Heart right ventricle (tissue), 16 donors: ENCODE measurements around the gene AGAP1. TPM values are rescaled to one million over a fixed set of nuclear protein-coding genes. Genes with fewer than 3 reads are reported as not detected.

Source experiments
- ATAC-seq, 8 donors: fragments of 200-7000 bp; cut with Tn5 transposase; one replicate each; pipeline ENCODE4 v1.9.1; 2020; ENCODE audit warnings: mild to moderate bottlenecking in 8 of 8, moderate library complexity in 8 of 8, moderate number of reproducible peaks in 1 of 8
- DNase-seq, 2 donors: peaks; one replicate each; pipeline ENCODE4 v3.0.0-alpha.2; 2020
- H3K27ac ChIP-seq, 10 donors: fragments of 200-600 bp; sonication (generic) in 2 of 10; one replicate each; pipeline versions ENCODE4 v1.5.0 to v1.8.0; 2020 to 2022; ENCODE audit warnings: mild to moderate bottlenecking in 3 of 10
- H3K27me3 ChIP-seq, 7 donors: fragments of 200-600 bp; one replicate each; pipeline ENCODE4 v1.8.0; 2021 to 2022; ENCODE audit warnings: mild to moderate bottlenecking in 2 of 7
- H3K36me3 ChIP-seq, 9 donors: fragments of 200-600 bp; sonication (generic) in 1 of 9; one replicate each; pipeline versions ENCODE4 v1.5.0 to v1.8.0; 2020 to 2022; ENCODE audit warnings: mild to moderate bottlenecking in 2 of 9
- H3K4me1 ChIP-seq, 9 donors: fragments of 200-600 bp; sonication (generic) in 1 of 9; one replicate each; pipeline versions ENCODE4 v1.5.0 to v1.8.0; 2020 to 2022; ENCODE audit warnings: mild to moderate bottlenecking in 4 of 9
- H3K4me3 ChIP-seq, 10 donors: fragments of 200-600 bp; sonication (generic) in 2 of 10; one replicate each; pipeline versions ENCODE4 v1.5.0 to v1.8.0; 2020 to 2022; ENCODE audit warnings: mild to moderate bottlenecking in 7 of 10, moderate library complexity in 2 of 10
- H3K9me3 ChIP-seq, 11 donors: fragments of 200-600 bp in 10 of 11; sonication (generic) in 2 of 11; one replicate each; pipeline versions ENCODE4 v1.5.0 to v1.8.0; 2013 to 2022; ENCODE audit warnings: mild to moderate bottlenecking in 2 of 11, control low read depth in 1 of 11, moderate library complexity in 1 of 11
- WGBS, 2 donors: extraction: QIAGEN DNeasy Blood & Tissue Kit; methylation state at CpG; one replicate each; pipeline ENCODE4 v1.1.7; 2013; ENCODE audit warnings: inconsistent platforms in 1 of 2; 5-methylcytosine and 5-hydroxymethylcytosine counted together
- intact Hi-C, 10 donors: fragments of 100-400 bp; cut with DNase I; formaldehyde crosslinking; loops; one replicate each; pipeline versions ENCODE4 v1.11.1 to v1.14.2; 2022
- polyA plus RNA-seq, 2 donors: library from polyadenylated mRNA; stranded (reverse); fragments of 200-250 nt; gene quantifications; one replicate each; pipeline ENCODE4 v1.2.3, GENCODE V29; 2013
- total RNA-seq, 10 donors: library from RNA; stranded (reverse); fragmentation: NEBNext Ultra II Directional in 3 of 10; extraction: Animal tissue kit (Norgen Biotek cat#: 25700) in 3 of 10; gene quantifications; one replicate each; pipeline versions ENCODE4 v1.2.1 to v1.2.4, GENCODE V29; 2021 to 2023
- TF ChIP-seq, protein P1 (sequence below), 9 donors: fragments of 200-600 bp; sonication (generic) in 2 of 9; IDR thresholded peaks; one replicate each; pipeline versions ENCODE4 v1.5.0 to v1.8.0; 2021 to 2022; ENCODE audit warnings: antibody characterized with exemption in 9 of 9, mild to moderate bottlenecking in 5 of 9, moderate library complexity in 1 of 9
- donor health status: Arrhythmogenic right ventricular cardiomyopathy.
- donor health status: ischemic (EF 13 %, LVEDD 7.1; RV severe dilation, severe dysfunction).
- donor health status: healthy with polysubstance abuse.
- donor health status: DM: no; HTN: yes; CAD: no.
- donor health status: DM: no; HTN: no; CAD: no.
- donor health status: ischemic (EF 25% LVEDD 6.9; RV normal size, moderate dysfunction).
- donor health status: ischemic (EF 25% LVEDD 5.7; RV mildly dilated, moderate dysfunction).
- donor health status: healthy.
- donor health status: DM: yes; HTN: yes; CAD: no.
- donor health status: Ischemic cardiomyopathy.
- donor health status: ischemic (EF 35%, LVEDD 5.7; RV mildly dilated, moderate dysfunction).
- donor health status: nonischemic (EF 11% LVEDD 7.7; RV severe dilation, severe dysfunction).
- donor health status: DM: yes; HTN: yes; CAD: no.
- donor health status: PGD.
- donor health status: ischemic (EF 29% LVEDD 5.4; RV normal size, mild dysfunction).
- donor health status: nonischemic (EF 23%, LVEDD 6.1; RV moderate dilation, normal function).

The AGAP1 gene
- total and polyA plus RNA-seq, 12 donors = 3.5 to 29.2 (median 19.4) TPM

DNA sequence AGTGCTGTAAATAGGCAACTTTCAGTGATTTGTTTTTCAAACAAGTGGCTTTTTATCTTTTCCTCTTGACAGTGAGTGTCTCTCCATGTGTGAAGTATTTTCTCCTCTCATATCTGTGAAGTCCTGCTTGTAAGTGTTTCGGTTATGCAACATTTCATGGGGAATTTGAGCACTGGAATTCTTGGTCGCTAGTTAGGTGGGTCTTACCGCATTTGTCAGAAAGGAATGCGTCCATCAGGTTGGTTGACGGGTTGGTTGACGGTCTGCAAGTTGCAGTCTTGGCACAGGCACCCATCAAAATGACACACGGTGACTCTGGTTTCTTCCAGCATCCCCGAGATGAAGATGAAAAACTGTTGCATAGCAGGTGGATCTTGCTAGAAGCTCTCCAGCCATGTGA, 109.8 kb downstream of the AGAP1 start:
- WGBS, 2 donors = 60 to 70% methylated on average over 8 of the region's 8 CpGs
- H3K36me3 ChIP-seq = no peaks in the 10 kb centered on the region
- no peak for ATAC-seq

DNA sequence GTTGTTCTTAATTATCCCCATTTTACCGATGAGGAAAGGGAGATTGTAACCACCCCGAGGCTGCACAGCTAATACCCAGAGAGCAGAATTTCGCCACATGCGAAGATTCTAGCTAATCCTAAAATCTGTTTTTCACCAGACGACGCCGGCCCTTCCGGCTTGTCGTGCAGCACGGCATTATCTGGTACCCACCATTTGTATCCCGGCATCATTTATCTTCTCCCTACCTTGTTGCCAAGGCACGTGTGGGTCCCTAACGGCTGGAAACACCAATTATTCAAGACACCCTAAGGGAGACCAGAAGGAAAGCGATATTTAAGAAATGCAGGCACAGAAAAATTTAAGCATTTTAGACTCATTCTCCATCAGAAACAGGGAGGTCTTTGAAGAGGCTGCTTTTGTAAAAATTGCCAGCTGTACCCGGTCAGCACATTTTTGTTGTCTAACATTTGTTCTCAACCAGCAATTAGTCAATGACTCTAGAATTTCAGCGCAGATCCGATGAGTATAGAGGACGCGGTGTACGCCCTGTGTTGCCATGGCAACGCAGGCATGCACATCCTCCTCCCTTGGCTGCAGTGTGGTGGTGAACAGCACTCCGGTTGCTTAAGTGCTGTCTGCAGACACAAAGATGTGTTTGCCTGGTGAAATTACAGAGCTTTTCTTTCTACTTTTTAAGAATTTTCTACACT, 111.6 kb downstream of the AGAP1 start:
- TF ChIP-seq, protein P1, sequence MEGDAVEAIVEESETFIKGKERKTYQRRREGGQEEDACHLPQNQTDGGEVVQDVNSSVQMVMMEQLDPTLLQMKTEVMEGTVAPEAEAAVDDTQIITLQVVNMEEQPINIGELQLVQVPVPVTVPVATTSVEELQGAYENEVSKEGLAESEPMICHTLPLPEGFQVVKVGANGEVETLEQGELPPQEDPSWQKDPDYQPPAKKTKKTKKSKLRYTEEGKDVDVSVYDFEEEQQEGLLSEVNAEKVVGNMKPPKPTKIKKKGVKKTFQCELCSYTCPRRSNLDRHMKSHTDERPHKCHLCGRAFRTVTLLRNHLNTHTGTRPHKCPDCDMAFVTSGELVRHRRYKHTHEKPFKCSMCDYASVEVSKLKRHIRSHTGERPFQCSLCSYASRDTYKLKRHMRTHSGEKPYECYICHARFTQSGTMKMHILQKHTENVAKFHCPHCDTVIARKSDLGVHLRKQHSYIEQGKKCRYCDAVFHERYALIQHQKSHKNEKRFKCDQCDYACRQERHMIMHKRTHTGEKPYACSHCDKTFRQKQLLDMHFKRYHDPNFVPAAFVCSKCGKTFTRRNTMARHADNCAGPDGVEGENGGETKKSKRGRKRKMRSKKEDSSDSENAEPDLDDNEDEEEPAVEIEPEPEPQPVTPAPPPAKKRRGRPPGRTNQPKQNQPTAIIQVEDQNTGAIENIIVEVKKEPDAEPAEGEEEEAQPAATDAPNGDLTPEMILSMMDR (IDR thresholded peaks at IDR 0.05) = no peak
- peaks cover 0 to 44% (median 8%) of the 10 kb centered on the region in 9 donors for H3K4me1 ChIP-seq
- intact Hi-C loops = loop anchor here in 1 of 10 donors (1.0 kb wide), 1 partner anchor 23 kb away; no protein-coding TSS in a partner anchor
- peak in 7 of 8 donors; percentile 78 to 95 (median 90) for ATAC-seq
- WGBS, 2 donors = 57 to 59% methylated on average over 22 of the region's 22 CpGs
- peak overlapping the region in 3 of 10 donors; percentile 12 to 27 (median 25) for H3K27ac ChIP-seq
- no peaks in the 10 kb centered on the region for H3K9me3 ChIP-seq
- no peaks in the 10 kb centered on the region for H3K36me3 ChIP-seq
- no peaks in the 10 kb centered on the region for H3K27me3 ChIP-seq
- no peak overlapping the region for H3K4me3 ChIP-seq
- DNase-seq = peak; percentile 59 to 76

More for the DNA sequence above, 109.8 kb downstream of the AGAP1 start:
- H3K4me1 ChIP-seq = peaks cover 0 to 33% (median 8%) of the 10 kb centered on the region in 9 donors
- H3K27ac ChIP-seq = no peak overlapping the region
- DNase-seq = no peak
- no peak overlapping the region for H3K4me3 ChIP-seq
- no peaks in the 10 kb centered on the region for H3K9me3 ChIP-seq
- intact Hi-C loops = loop anchor here in 1 of 10 donors (5.0 kb wide), 1 partner anchor 39 kb away; no protein-coding TSS in a partner anchor
- H3K27me3 ChIP-seq = no peaks in the 10 kb centered on the region
- TF ChIP-seq, protein P1 (IDR thresholded peaks at IDR 0.05) = no peak

- no peak for DNase-seq
- H3K27ac ChIP-seq = peak overlapping the region in 2 of 10 donors; percentile 25 to 27
- no peaks in the 10 kb centered on the region for H3K36me3 ChIP-seq
- H3K4me3 ChIP-seq = no peak overlapping the region
- H3K4me1 ChIP-seq = peaks cover 0 to 44% (median 8%) of the 10 kb centered on the region in 9 donors
- intact Hi-C loops = no loop called here
- 77 to 79% methylated on average over 10 of the region's 10 CpGs for WGBS, 2 donors
- TF ChIP-seq, protein P1 (IDR thresholded peaks at IDR 0.05) = no peak
- no peak for ATAC-seq
- H3K27me3 ChIP-seq = no peaks in the 10 kb centered on the region
- no peaks in the 10 kb centered on the region for H3K9me3 ChIP-seq
Measured at GRCh38 chr2:235606004-235606715, 112.3 kb downstream of the AGAP1 start.

GRCh38 chr2:235607546-235608199, 113.8 kb downstream of the AGAP1 start:
- TF ChIP-seq, protein P1 (IDR thresholded peaks at IDR 0.05) = no peak
- Histone ChIP-seq H3K4me3 (no peak overlapping the region), H3K9me3 (no peaks in the 10 kb centered on the region), H3K27ac (peak overlapping the region in 4 of 10 donors; percentile 15 to 63 (median 56)), H3K4me1 (peaks cover 0 to 44% (median 8%) of the 10 kb centered on the region in 9 donors), H3K36me3 (no peaks in the 10 kb centered on the region), H3K27me3 (no peaks in the 10 kb centered on the region)
- WGBS, 2 donors = 71 to 78% methylated on average over 18 of the region's 18 CpGs
- intact Hi-C loops = no loop called here
- ATAC-seq (peak in 2 of 8 donors; percentile 4 to 10), DNase-seq (no peak)
